Testis (tissue), 3 donors: ENCODE data around the gene ADRA1B. TPM values are rescaled to one million over a fixed set of nuclear protein-coding genes. Genes with fewer than 3 reads are reported as not detected.

ENCODE experiments used
- DNase-seq: peaks from one replicate; pipeline ENCODE4 v3.0.0-alpha.2; 2019
- H3K27ac ChIP-seq, 2 donors: fragments of 200-600 bp; sonication (generic); one replicate each; pipeline ENCODE4 v1.5.1; 2019
- H3K27me3 ChIP-seq: fragments of 200-600 bp; sonication (generic); one replicate; pipeline ENCODE4 v1.5.1; 2019
- H3K36me3 ChIP-seq: fragments of 200-600 bp; sonication (generic); one replicate; pipeline ENCODE4 v1.5.1; 2017; ENCODE audit warnings: low read depth; ENCODE audit errors: missing control alignments
- H3K4me1 ChIP-seq: fragments of 200-600 bp; sonication (generic); one replicate; pipeline ENCODE4 v1.5.1; 2019
- H3K4me3 ChIP-seq, 2 donors: fragments of 200-600 bp; sonication (generic); one replicate each; pipeline ENCODE4 v1.5.1; 2017 to 2019
- H3K9me3 ChIP-seq: fragments of 200-600 bp; sonication (generic); one replicate; pipeline ENCODE4 v1.5.1; 2017
- POLR2A ChIP-seq: fragments of 450-650 bp; IDR thresholded peaks from one replicate; pipeline ENCODE4 v1.6.1; 2017; ENCODE audit warnings: antibody characterized with exemption, mild to moderate bottlenecking, moderate library complexity
- WGBS, 2 donors: methylation state at CpG; one replicate each; pipeline ENCODE4 v1.1.5; 2018; 5-methylcytosine and 5-hydroxymethylcytosine counted together
- intact Hi-C: fragments of 100-400 bp; cut with DNase I; formaldehyde crosslinking; loops from one replicate; pipeline ENCODE4 v1.15.1; 2023; ENCODE audit warnings: low total_unique reads
- polyA plus RNA-seq: library from polyadenylated mRNA; stranded (reverse); fragments of 350-450 nt; fragmentation: Illumina TruSeq; extraction: RNeasy Lipid Tissue Mini Kit (QIAGEN cat#74804); gene quantifications from one replicate; pipeline ENCODE4 v1.2.3, GENCODE V29; 2014; ENCODE audit warnings: low read depth, low replicate concordance; ENCODE audit not compliant: insufficient read depth
- total RNA-seq, 2 donors: library from RNA; depleted of rRNA; stranded (reverse); fragments of >200 nt; gene quantifications; one replicate each; pipeline ENCODE4 v1.2.3, GENCODE V29; 2016
- TF ChIP-seq, protein P1 (sequence below), 3 experiments: fragments of 450-650 bp in 2 of 3; fragments of 200-600 bp in 1 of 3; sonication (generic) in 1 of 3; IDR thresholded peaks; one replicate each; pipeline ENCODE4 v1.5.1; 2016 to 2019; ENCODE audit warnings: antibody characterized with exemption in 3 of 3, mild to moderate bottlenecking in 2 of 3, moderate library complexity in 1 of 3

Gene ADRA1B
- total and polyA plus RNA-seq, 3 donors from 2014 or later = 0.93 to 1.2 (median 1.1) TPM

DNA sequence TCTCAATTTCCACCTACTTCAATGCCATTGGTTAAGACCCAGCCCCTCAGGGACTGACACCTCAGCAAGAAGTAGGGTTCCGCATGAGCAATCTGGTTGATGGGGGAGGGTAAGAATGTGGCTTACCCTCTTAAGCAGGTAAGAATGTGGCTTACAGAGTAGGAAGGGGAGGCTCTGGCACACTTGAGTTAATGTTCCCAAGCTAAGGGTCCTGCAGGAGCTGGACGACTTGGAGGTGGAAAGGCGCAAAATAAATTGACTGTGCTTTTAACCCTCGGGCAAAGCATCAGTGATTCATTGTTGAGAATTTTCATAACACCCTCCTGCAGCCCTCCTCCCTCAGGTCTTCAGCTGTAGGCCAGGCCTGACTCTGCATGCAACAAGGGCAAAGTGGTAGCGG is 24.9 kb upstream of the ADRA1B start:
- Histone ChIP-seq H3K4me1 (no peaks in the 10 kb centered on the region), H3K4me3 (no peak overlapping the region), H3K9me3 (no peaks in the 10 kb centered on the region), H3K36me3 (no peaks in the 10 kb centered on the region), H3K27me3 (no peaks in the 10 kb centered on the region), H3K27ac (no peak overlapping the region)
- intact Hi-C loops = no loop called here
- TF ChIP-seq POLR2A = no peak
- TF ChIP-seq, protein P1, sequence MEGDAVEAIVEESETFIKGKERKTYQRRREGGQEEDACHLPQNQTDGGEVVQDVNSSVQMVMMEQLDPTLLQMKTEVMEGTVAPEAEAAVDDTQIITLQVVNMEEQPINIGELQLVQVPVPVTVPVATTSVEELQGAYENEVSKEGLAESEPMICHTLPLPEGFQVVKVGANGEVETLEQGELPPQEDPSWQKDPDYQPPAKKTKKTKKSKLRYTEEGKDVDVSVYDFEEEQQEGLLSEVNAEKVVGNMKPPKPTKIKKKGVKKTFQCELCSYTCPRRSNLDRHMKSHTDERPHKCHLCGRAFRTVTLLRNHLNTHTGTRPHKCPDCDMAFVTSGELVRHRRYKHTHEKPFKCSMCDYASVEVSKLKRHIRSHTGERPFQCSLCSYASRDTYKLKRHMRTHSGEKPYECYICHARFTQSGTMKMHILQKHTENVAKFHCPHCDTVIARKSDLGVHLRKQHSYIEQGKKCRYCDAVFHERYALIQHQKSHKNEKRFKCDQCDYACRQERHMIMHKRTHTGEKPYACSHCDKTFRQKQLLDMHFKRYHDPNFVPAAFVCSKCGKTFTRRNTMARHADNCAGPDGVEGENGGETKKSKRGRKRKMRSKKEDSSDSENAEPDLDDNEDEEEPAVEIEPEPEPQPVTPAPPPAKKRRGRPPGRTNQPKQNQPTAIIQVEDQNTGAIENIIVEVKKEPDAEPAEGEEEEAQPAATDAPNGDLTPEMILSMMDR (IDR thresholded peaks at IDR 0.05) = no peak
- 85 to 87% methylated on average over 5 of the region's 5 CpGs for WGBS, 2 donors
- no peak for DNase-seq

DNA sequence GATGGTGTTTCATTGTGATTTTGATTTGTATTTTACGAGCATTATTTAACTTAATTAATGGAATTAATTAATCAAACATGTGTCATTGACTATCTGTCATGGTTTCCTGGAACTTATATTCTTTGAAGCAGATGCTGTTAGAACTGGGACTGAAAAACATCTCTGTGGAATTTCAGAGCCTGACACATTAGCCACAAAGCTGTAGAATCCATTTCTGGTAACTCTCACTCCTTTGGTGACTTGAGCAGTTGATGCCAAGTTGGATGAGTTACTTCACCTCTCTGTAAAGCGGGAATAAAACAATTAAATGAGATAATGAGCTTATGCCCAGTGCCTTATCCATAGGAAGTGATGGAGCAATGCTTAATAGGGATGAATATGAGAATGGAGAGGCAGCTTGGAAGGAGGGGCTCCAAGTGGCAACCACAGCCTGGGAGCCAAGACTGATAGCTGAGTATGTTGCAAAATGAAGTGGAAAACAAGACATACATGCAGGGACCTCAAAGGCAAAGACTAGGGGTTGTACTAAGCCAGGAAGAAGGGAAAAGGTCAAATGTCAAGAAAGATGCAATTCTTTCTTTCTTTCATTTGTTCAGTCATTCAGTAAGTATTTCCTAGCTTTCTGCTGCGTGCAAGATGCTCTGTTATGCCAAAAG is 23.1 kb upstream of the ADRA1B start:
- no peak for TF ChIP-seq POLR2A
- TF ChIP-seq, protein P1 (IDR thresholded peaks at IDR 0.05) = no peak
- no peaks in the 10 kb centered on the region for H3K4me1 ChIP-seq
- 86 to 97% methylated on average over 3 of the region's 3 CpGs for WGBS, 2 donors
- no peak overlapping the region for H3K4me3 ChIP-seq
- no peaks in the 10 kb centered on the region for H3K9me3 ChIP-seq
- H3K36me3 ChIP-seq = no peaks in the 10 kb centered on the region
- no peak overlapping the region for H3K27ac ChIP-seq
- no peaks in the 10 kb centered on the region for H3K27me3 ChIP-seq
- no peak for DNase-seq
- intact Hi-C loops = no loop called here

DNA sequence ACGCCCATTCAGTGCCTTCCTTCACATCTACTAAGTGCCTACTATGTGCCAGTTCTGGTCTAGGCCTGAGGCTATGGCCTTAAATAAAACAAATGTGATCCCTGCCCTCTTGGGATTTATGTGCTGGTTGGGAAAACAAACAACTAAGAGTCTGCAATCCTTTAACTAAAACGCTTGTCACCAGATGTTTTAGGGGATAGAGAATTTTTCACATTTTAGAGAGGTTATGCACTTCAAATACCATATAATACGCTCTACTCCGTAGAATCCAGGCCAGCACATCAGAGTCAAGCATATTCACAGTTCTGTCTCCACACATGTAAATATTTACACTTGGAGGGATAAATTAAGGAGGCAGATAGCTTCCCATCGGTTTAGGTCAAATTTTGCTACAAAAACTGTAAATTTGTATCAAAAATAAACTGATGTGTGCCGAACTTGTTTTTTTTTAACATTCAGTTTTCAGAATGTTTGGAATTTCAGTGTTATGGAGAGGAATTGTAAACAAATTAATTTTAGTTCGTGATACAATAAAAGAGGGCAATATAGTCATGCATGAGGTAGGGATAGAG is 22.0 kb upstream of the ADRA1B start:
- Histone ChIP-seq H3K27me3 (no peaks in the 10 kb centered on the region), H3K4me3 (no peak overlapping the region), H3K4me1 (no peaks in the 10 kb centered on the region), H3K27ac (no peak overlapping the region), H3K9me3 (no peaks in the 10 kb centered on the region), H3K36me3 (no peaks in the 10 kb centered on the region)
- no peak for DNase-seq
- WGBS, 2 donors = 66 to 78% methylated on average over 7 of the region's 7 CpGs
- TF ChIP-seq, protein P1 (IDR thresholded peaks at IDR 0.05) = no peak
- TF ChIP-seq POLR2A = no peak
- intact Hi-C loops = no loop called here

DNA sequence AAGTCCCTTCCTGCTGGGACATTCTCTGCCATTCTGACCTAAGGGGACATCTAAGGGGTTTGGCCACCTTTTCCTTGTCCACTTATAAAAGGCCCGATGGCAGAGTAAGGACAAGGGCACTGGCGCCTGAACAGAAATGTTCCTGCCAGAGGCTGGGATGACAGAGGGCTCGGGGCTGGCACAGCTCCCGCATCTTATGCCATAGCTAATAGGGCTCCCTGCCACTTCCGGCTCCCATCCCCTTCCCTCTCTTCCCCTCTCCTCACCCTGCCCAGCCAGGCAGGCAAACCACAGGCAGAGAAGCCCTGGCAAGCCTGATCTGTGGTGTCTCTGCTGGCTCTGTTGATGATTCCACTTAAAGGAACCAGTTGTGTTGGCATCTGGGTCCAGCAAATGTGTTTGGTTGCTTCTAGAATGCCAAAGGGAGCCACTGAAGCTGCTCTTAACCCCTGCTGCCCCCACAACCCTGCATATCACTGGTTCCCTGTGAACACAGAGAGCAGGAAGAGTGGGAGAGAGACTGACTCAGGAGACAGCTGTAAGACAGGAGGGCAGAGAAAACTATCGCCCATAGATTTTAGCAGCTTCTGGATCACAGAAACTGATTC is 18.4 kb upstream of the ADRA1B start:
- DNase-seq = no peak
- Histone ChIP-seq H3K36me3 (no peaks in the 10 kb centered on the region), H3K4me1 (no peaks in the 10 kb centered on the region), H3K4me3 (no peak overlapping the region), H3K27ac (no peak overlapping the region), H3K9me3 (no peaks in the 10 kb centered on the region), H3K27me3 (no peaks in the 10 kb centered on the region)
- 91% methylated on average over 6 of the region's 6 CpGs for WGBS, 2 donors
- TF ChIP-seq POLR2A = no peak
- TF ChIP-seq, protein P1 (IDR thresholded peaks at IDR 0.05) = no peak
- intact Hi-C loops = no loop called here
